Right atrium auricular region (tissue), 2 donors: ENCODE data around the gene SMYD4. TPM values are rescaled to one million over a fixed set of nuclear protein-coding genes. Genes with fewer than 3 reads are reported as not detected.
"Not testable (repeated sequence)": the region's sequence is repeated elsewhere in the genome, so short reads cannot be mapped to it uniquely, and the experiment has no call there.

ENCODE experiments used
- DNase-seq: peaks from one replicate; pipeline ENCODE4 v3.0.0-alpha.2; 2019; ENCODE audit warnings: low spot score
- H3K27ac ChIP-seq, 2 donors: fragments of 200-600 bp; sonication (generic); 1 replicate in 1 of 2; 2 replicates in 1 of 2; pipeline ENCODE4 v1.5.1; 2016 to 2019
- H3K27me3 ChIP-seq, 2 donors: fragments of 200-600 bp; sonication (generic); one replicate each; pipeline versions ENCODE4 v1.5.1 to v1.6.0; 2017 to 2019
- H3K36me3 ChIP-seq: fragments of 200-600 bp; sonication (generic); one replicate; pipeline ENCODE4 v1.5.1; 2016
- H3K4me1 ChIP-seq, 2 donors: fragments of 200-600 bp; sonication (generic); one replicate each; pipeline versions ENCODE4 v1.5.1 to v1.6.0; 2017 to 2019
- H3K4me3 ChIP-seq, 2 donors: fragments of 200-600 bp; sonication (generic); 1 replicate in 1 of 2; 2 replicates in 1 of 2; pipeline ENCODE4 v1.5.1; 2017 to 2019; ENCODE audit warnings: mild to moderate bottlenecking in 1 of 2, moderate library complexity in 1 of 2
- H3K9me3 ChIP-seq, 2 donors: fragments of 200-600 bp; sonication (generic); one replicate each; pipeline ENCODE4 v1.5.1; 2019
- CTCF ChIP-seq, 2 donors: fragments of 200-600 bp; sonication (generic); IDR thresholded peaks; one replicate each; pipeline ENCODE4 v1.5.1; 2019; ENCODE audit warnings: antibody characterized with exemption in 2 of 2
- total RNA-seq, 2 donors: library from RNA; depleted of rRNA; stranded (reverse); fragments of >200 nt; gene quantifications; one replicate each; pipeline ENCODE4 v1.1.0, GENCODE V29; 2016

SMYD4 gene
- total RNA-seq, 2 donors from 2014 or later = 6.2 to 7.1 TPM

DNA sequence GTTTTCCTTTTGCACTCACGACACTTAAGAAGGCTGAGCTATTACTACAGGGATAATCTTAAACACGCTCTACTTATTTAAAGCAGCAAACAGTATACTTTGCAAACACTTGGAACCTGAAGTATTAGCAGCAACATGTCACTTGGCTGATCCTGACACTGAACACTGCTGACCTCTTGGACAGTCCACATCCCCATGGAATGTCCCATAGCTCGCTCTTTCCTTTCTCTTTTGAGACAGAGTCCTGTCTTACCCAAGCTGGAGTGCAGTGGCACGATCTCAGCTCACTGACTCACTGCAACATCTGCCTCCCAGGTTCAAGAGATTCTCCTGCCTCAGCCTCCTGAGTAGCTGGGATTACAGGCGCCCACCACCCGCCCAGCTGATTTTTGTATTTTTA, 26.4 kb downstream of the SMYD4 start:
- Histone ChIP-seq H3K27ac (no peak overlapping the region), H3K4me1 (no peaks in the 10 kb centered on the region), H3K36me3 (peaks cover 14% of the 10 kb centered on the region)

DNA sequence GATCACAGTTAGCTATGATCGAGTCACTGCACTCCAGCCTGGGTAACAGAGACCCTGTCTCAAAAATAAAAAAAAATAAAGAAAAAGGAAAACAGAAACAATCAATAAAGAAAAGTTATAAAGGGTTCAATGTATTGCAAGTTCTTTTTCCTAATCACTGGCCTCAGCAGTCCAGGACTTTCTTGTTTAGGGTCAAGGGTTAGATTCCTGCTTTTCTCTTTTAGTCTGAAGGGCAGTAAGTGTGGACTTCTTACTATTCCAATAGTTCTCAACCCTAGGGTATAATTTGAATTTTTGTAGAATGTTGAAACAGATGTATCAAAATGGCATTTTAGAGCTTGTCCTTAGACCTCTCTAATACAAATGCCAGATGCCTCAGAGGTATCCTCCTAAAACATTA, 27.3 kb downstream of the SMYD4 start:
- Histone ChIP-seq H3K4me1 (peaks cover 0 to 2% of the 10 kb centered on the region in 2 donors), H3K27ac (no peak overlapping the region), H3K27me3 (no peaks in the 10 kb centered on the region), H3K4me3 (no peak overlapping the region), H3K36me3 (peaks cover 14% of the 10 kb centered on the region), H3K9me3 (no peaks in the 10 kb centered on the region)
- no peak for DNase-seq
- no peak for TF ChIP-seq CTCF (IDR thresholded peaks at IDR 0.05)

More for the DNA sequence above, 26.4 kb downstream of the SMYD4 start:
- TF ChIP-seq CTCF (IDR thresholded peaks at IDR 0.05) = no peak
- no peaks in the 10 kb centered on the region for H3K9me3 ChIP-seq
- H3K4me3 ChIP-seq = no peak overlapping the region
- DNase-seq = no peak
- H3K27me3 ChIP-seq = no peaks in the 10 kb centered on the region

DNA sequence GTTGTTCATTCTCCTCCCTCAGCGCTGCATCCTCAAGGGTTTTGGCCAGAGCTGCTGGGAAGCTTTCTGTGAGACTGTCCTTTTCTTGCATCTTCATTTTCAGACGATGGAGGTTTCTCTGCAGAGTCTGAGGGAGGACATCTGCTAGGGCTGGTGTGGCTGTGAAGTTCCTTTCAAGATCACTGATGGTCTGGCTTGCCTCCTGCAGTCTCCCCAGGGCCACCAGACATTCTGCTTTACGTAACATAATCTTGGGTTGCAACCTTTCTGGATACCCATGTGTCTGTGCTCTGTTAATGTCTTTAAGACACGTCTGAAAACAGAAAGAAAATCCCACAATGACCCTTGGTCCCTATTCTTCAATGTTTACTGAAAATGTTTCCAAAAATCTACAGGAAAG, 29.0 kb downstream of the SMYD4 start:
- peaks cover 14% of the 10 kb centered on the region for H3K36me3 ChIP-seq
- TF ChIP-seq CTCF (IDR thresholded peaks at IDR 0.05) = no peak
- no peaks in the 10 kb centered on the region for H3K9me3 ChIP-seq
- peak overlapping the region in 1 of 2 donors; percentile 72 for H3K27ac ChIP-seq
- no peak overlapping the region for H3K4me3 ChIP-seq
- H3K27me3 ChIP-seq = no peaks in the 10 kb centered on the region
- no peak for DNase-seq
- peaks cover 0 to 8% of the 10 kb centered on the region in 2 donors for H3K4me1 ChIP-seq

GRCh38 chr17:1800240-1800639, 29.5 kb downstream of the SMYD4 start:
- no peak for DNase-seq
- Histone ChIP-seq H3K4me1 (peaks cover 0 to 8% of the 10 kb centered on the region in 2 donors), H3K4me3 (no peak overlapping the region), H3K9me3 (no peaks in the 10 kb centered on the region), H3K27ac (peak overlapping the region; percentile 29 to 72), H3K27me3 (no peaks in the 10 kb centered on the region), H3K36me3 (peaks cover 14% of the 10 kb centered on the region)
- no peak for TF ChIP-seq CTCF (IDR thresholded peaks at IDR 0.05)

DNA sequence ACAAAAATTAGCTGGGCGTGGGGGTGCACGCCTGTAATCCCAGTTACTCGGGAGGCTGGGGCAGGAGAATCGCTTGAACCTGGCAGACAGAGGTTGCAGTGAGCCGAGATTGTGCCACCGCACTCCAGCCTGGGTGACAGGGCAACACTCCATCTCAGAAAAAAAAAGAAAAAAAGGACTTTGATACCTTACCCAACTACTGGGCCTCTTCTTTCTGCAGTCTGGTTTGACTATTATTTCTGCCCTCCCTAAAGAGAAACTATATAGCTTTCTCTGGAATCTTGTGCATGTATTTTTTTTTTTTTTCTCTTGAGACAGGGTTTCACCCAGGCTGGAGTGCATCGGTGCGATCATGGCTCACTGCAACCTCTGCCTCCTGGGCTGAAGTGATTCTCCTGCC, 31.9 kb downstream of the SMYD4 start:
- H3K27me3 ChIP-seq, H3K4me3 ChIP-seq, DNase-seq, H3K36me3 ChIP-seq, H3K9me3 ChIP-seq: not testable (repeated sequence)
- peak overlapping the region; percentile 80 to 90 for H3K27ac ChIP-seq
- peaks cover 0 to 15% of the 10 kb centered on the region in 2 donors for H3K4me1 ChIP-seq

- no peak for DNase-seq
- H3K27me3 ChIP-seq = no peaks in the 10 kb centered on the region
- no peaks in the 10 kb centered on the region for H3K36me3 ChIP-seq
- no peak for TF ChIP-seq CTCF (IDR thresholded peaks at IDR 0.05)
- no peak overlapping the region for H3K4me3 ChIP-seq
- H3K9me3 ChIP-seq = no peaks in the 10 kb centered on the region
- peak overlapping the region; percentile 80 to 90 for H3K27ac ChIP-seq
- peaks cover 0 to 15% of the 10 kb centered on the region in 2 donors for H3K4me1 ChIP-seq
These were observed 32.4 kb downstream of the SMYD4 start for GRCh38 chr17:1797323-1797722.
